ENCODE data around the gene MACROD2. TPM values are rescaled to one million over a fixed set of nuclear protein-coding genes. Genes with fewer than 3 reads are reported as not detected.

Gene MACROD2
- total RNA-seq, 2 donors from 2014 or later = 8.0 to 19.4 TPM

DNA sequence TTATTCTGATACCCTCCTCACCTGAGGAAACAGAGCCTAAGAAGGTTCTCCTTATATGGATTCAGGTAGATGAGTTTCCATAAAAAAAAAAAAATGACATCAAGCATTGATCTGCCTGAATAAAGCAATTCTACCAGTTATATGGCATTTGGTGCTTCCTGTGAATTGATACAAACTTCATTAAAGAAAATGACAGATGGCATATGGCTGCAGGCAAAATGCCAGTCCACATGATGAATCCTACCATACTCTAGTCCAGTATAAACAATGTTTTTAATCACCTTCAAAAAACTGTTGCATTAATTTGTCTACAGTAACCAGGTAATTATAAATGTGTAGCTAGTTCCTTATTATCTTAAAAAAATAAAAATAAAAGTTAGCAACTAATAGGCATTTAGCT is 901.3 kb downstream of the MACROD2 start:
- no peak overlapping the region for H3K4me3 ChIP-seq
- intact Hi-C loops (cut with DNase I) = no loop called here

DNA sequence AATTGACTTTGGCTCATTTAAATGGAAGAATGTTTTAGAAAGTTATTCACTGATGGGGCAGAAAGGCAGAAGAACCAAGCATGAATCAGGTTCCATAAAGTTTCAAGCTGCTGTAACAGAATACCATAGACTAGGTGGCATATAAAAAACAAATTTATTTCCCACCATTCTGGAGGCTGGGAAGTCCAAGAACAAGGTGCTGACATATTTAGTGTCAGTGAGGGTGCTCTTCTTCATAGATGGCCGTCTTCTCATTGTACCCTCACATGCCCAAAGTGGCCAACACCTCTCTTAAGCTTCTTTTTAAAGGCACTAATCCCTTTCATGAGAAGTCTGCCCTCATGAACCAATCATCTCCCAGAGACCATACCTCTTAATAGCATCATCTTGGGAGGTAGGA is 902.3 kb downstream of the MACROD2 start:
- no peak overlapping the region for H3K27ac ChIP-seq
- no peaks in the 10 kb centered on the region for H3K9me3 ChIP-seq
- TF ChIP-seq, protein P1, sequence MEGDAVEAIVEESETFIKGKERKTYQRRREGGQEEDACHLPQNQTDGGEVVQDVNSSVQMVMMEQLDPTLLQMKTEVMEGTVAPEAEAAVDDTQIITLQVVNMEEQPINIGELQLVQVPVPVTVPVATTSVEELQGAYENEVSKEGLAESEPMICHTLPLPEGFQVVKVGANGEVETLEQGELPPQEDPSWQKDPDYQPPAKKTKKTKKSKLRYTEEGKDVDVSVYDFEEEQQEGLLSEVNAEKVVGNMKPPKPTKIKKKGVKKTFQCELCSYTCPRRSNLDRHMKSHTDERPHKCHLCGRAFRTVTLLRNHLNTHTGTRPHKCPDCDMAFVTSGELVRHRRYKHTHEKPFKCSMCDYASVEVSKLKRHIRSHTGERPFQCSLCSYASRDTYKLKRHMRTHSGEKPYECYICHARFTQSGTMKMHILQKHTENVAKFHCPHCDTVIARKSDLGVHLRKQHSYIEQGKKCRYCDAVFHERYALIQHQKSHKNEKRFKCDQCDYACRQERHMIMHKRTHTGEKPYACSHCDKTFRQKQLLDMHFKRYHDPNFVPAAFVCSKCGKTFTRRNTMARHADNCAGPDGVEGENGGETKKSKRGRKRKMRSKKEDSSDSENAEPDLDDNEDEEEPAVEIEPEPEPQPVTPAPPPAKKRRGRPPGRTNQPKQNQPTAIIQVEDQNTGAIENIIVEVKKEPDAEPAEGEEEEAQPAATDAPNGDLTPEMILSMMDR (IDR thresholded peaks at IDR 0.05) = no peak
- TF ChIP-seq POLR2A (IDR thresholded peaks at IDR 0.05) (no peak), POLR2AphosphoS5 (IDR thresholded peaks at IDR 0.05) (no peak)
- no peaks in the 10 kb centered on the region for H3K27me3 ChIP-seq (replicated peaks; ENCODE audit: insufficient read depth)
- no peak for DNase-seq (ENCODE audit: low spot score)
- no peaks in the 10 kb centered on the region for H3K36me3 ChIP-seq
- intact Hi-C loops (cut with DNase I) = no loop called here
- no peaks in the 10 kb centered on the region for H3K4me1 ChIP-seq (replicated peaks)
- H3K4me3 ChIP-seq = no peak overlapping the region
- 90% methylated on average over 1 of the region's 1 CpG for WGBS

More for the DNA sequence above, 901.3 kb downstream of the MACROD2 start:
- no peaks in the 10 kb centered on the region for H3K9me3 ChIP-seq
- no peaks in the 10 kb centered on the region for H3K27me3 ChIP-seq (replicated peaks; ENCODE audit: insufficient read depth)
- DNase-seq (ENCODE audit: low spot score) = no peak
- H3K27ac ChIP-seq = no peak overlapping the region
- H3K36me3 ChIP-seq = no peaks in the 10 kb centered on the region
- H3K4me1 ChIP-seq (replicated peaks) = no peaks in the 10 kb centered on the region
- TF ChIP-seq, protein P1 (IDR thresholded peaks at IDR 0.05) = no peak
- TF ChIP-seq POLR2AphosphoS5 (IDR thresholded peaks at IDR 0.05) = no peak
- TF ChIP-seq POLR2A (IDR thresholded peaks at IDR 0.05) = no peak

DNA sequence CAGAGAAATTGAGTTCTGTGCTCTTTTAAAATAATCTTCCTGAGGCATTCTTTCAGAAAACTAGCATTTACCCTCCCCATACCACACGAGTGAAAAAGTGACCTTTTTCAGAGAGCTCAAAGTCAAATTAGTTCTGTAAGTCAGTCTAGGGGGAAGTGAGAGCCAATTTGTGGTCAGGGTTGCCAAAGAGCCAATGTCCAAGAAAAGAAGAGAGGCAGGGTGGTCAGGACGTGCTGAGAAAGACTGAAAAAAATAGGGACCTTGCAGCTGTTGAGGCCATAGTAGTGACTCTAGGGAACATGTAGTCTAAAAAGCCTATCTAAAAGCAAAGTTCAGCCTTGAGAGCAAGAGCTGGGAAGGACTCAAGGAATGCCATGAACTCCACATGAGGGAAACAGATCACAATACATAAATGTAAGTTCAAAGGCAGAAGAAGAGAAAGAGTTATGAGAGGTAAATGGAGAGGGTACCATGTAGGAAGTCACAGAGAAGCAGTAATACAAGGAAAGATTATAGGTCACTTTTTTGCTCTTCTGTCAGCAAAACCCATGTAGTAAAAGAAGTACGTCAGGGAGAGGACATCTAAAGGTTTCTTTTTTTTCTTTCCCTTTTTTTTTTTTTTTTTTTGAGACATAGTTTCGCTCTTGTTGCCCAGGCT is 907.2 kb downstream of the MACROD2 start:
- no peaks in the 10 kb centered on the region for H3K9me3 ChIP-seq
- H3K4me1 ChIP-seq (replicated peaks) = no peaks in the 10 kb centered on the region
- no peaks in the 10 kb centered on the region for H3K27me3 ChIP-seq (replicated peaks; ENCODE audit: insufficient read depth)
- H3K4me3 ChIP-seq = no peak overlapping the region
- TF ChIP-seq, protein P1 (IDR thresholded peaks at IDR 0.05) = no peak
- TF ChIP-seq POLR2AphosphoS5 (IDR thresholded peaks at IDR 0.05) (no peak), POLR2A (IDR thresholded peaks at IDR 0.05) (no peak)
- 90% methylated on average over 4 of the region's 4 CpGs for WGBS
- no peak for DNase-seq (ENCODE audit: low spot score)
- no peak overlapping the region for H3K27ac ChIP-seq
- no peaks in the 10 kb centered on the region for H3K36me3 ChIP-seq
- intact Hi-C loops (cut with DNase I) = no loop called here

DNA sequence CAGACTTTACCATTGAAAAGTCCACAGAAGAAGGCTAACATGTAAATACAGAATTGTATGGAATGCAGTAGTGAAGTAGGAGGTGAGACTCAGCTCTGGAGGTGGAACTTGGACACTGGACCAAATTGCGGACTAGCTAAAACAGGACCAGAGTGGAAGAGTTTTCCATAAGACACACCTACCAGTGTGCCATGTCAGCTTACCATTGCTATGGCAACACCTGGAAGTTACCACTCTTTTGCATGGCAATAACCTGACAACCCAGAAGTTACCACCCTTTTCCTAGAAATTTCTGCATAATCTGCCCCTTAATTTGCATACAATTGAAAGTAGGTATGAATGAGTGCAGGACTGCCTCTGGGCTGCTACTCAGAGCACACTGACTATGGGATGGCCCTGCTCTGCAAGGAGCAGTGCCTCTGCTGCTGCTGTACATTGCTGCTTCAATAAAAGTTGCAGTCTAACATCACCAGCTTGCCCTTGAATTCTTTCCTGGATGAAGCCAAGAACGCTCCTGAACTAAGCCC is 911.7 kb downstream of the MACROD2 start:
- Histone ChIP-seq H3K9me3 (no peaks in the 10 kb centered on the region), H3K4me3 (no peak overlapping the region), H3K4me1 (replicated peaks) (no peaks in the 10 kb centered on the region), H3K27ac (no peak overlapping the region), H3K27me3 (replicated peaks; ENCODE audit: insufficient read depth) (no peaks in the 10 kb centered on the region), H3K36me3 (no peaks in the 10 kb centered on the region)
- DNase-seq (ENCODE audit: low spot score) = no peak
- intact Hi-C loops (cut with DNase I) = no loop called here
- WGBS = 97% methylated on average over 2 of the region's 2 CpGs
- TF ChIP-seq, protein P1 (IDR thresholded peaks at IDR 0.05) = no peak
- TF ChIP-seq POLR2AphosphoS5 (IDR thresholded peaks at IDR 0.05) = no peak
- TF ChIP-seq POLR2A (IDR thresholded peaks at IDR 0.05) = no peak

DNA sequence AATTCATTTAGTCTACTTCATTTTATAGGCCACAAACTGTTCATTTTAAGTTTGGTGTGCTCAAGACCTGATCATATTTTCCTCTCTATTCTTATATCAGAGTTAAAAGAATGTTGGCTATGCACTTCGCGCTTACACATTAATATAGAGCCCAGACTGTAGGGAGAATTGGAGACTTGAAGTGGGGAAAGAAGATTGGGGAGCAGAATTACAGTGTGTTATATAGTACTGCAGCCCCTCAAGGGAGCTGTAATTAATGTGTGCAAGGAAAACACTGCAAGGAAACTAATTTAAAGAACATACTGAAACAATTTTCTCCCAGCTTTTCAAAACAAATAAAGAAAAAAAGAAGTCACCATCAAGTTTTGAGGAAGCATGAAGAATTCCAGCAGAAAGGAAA is 914.8 kb downstream of the MACROD2 start:
- Histone ChIP-seq H3K4me1 (replicated peaks) (no peaks in the 10 kb centered on the region), H3K36me3 (no peaks in the 10 kb centered on the region), H3K4me3 (no peak overlapping the region), H3K9me3 (no peaks in the 10 kb centered on the region), H3K27me3 (replicated peaks; ENCODE audit: insufficient read depth) (no peaks in the 10 kb centered on the region), H3K27ac (no peak overlapping the region)
- DNase-seq (ENCODE audit: low spot score) = no peak
- intact Hi-C loops (cut with DNase I) = no loop called here
- 98% methylated on average over 2 of the region's 2 CpGs for WGBS
- TF ChIP-seq POLR2AphosphoS5 (IDR thresholded peaks at IDR 0.05) (no peak), POLR2A (IDR thresholded peaks at IDR 0.05) (no peak)
- TF ChIP-seq, protein P1 (IDR thresholded peaks at IDR 0.05) = no peak
